SK-N-SH treated with all-trans-retinoic acid at 6 μM for 48 hours (cell line): ENCODE measurements around the gene COPS9.

Source experiments
- ATAC-seq: fragments of 200-7000 bp; cut with Tn5 transposase; 3 replicates; pipeline ENCODE4 v1.9.1; 2020; ENCODE audit warnings: mild to moderate bottlenecking, moderate library complexity
- ARNTL ChIP-seq: fragments of 450-650 bp; formaldehyde crosslinking; IDR thresholded peaks from 2 replicates; pipeline ENCODE4 v1.5.0; 2020; ENCODE audit warnings: low read depth, mild to moderate bottlenecking, moderate library complexity, borderline replicate concordance
- BACH2 ChIP-seq: fragments of 250-450 bp; sonication (Bioruptor Pico); IDR thresholded peaks from 2 replicates; pipeline ENCODE4 v1.9.0; 2021; ENCODE audit warnings: mild to moderate bottlenecking, borderline replicate concordance
- CSDC2 ChIP-seq: fragments of 250-450 bp; sonication (Bioruptor Pico); IDR thresholded peaks from 2 replicates; pipeline ENCODE4 v1.5.0; 2020; ENCODE audit warnings: mild to moderate bottlenecking, moderate library complexity
- ESRRG ChIP-seq: fragments of 250-450 bp; sonication (Bioruptor Pico); IDR thresholded peaks from 2 replicates; pipeline ENCODE4 v1.6.1; 2021; ENCODE audit warnings: mild to moderate bottlenecking
- GLIS3 ChIP-seq: fragments of 250-450 bp; sonication (Bioruptor Pico); IDR thresholded peaks from 2 replicates; pipeline ENCODE4 v1.5.0; 2020; ENCODE audit warnings: mild to moderate bottlenecking, moderate library complexity
- ISL1 ChIP-seq: fragments of 250-450 bp; sonication (Bioruptor Pico); IDR thresholded peaks from 2 replicates; pipeline ENCODE4 v2.1.2; 2022; ENCODE audit warnings: mild to moderate bottlenecking, moderate library complexity
- OSR1 ChIP-seq: fragments of 250-450 bp; sonication (Bioruptor Pico); IDR thresholded peaks from 2 replicates; pipeline ENCODE4 v1.8.0; 2022; ENCODE audit warnings: moderate library complexity, mild to moderate bottlenecking, inconsistent platforms
- PPARA ChIP-seq: fragments of 250-450 bp; sonication (Bioruptor Pico); IDR thresholded peaks from 2 replicates; pipeline ENCODE4 v1.5.0; 2020; ENCODE audit warnings: mild to moderate bottlenecking, borderline replicate concordance
- RARB ChIP-seq: fragments of 250-450 bp; sonication (Bioruptor Pico); IDR thresholded peaks from 2 replicates; pipeline ENCODE4 v1.8.0; 2021; ENCODE audit warnings: mild to moderate bottlenecking, moderate library complexity
- SNAI2 ChIP-seq: fragments of 250-450 bp; sonication (Bioruptor Pico); IDR thresholded peaks from 2 replicates; pipeline ENCODE4 v1.5.0; 2020; ENCODE audit warnings: mild to moderate bottlenecking, moderate library complexity
- TCF4 ChIP-seq: fragments of 250-450 bp; sonication (Bioruptor Pico); IDR thresholded peaks from 2 replicates; pipeline ENCODE4 v1.8.0; 2021; ENCODE audit warnings: mild to moderate bottlenecking, moderate library complexity, borderline replicate concordance
- TOX ChIP-seq: fragments of 250-450 bp; sonication (Bioruptor Pico); IDR thresholded peaks from 2 replicates; pipeline ENCODE4 v1.8.0; 2021; ENCODE audit warnings: mild to moderate bottlenecking, moderate library complexity, borderline replicate concordance
- ZC3H10 ChIP-seq: fragments of 250-450 bp; sonication (Bioruptor Pico); IDR thresholded peaks from 2 replicates; pipeline ENCODE4 v1.5.1; 2021; ENCODE audit warnings: mild to moderate bottlenecking, moderate library complexity
- ZFP3 ChIP-seq: fragments of 250-450 bp; sonication (Bioruptor Pico); IDR thresholded peaks from 2 replicates; pipeline ENCODE4 v1.5.0; 2020; ENCODE audit warnings: mild to moderate bottlenecking, moderate library complexity
- ZFP30 ChIP-seq: fragments of 450-650 bp; formaldehyde crosslinking; IDR thresholded peaks from 2 replicates; pipeline ENCODE4 v1.5.0; 2022; ENCODE audit warnings: mild to moderate bottlenecking, moderate library complexity
- ZNF565 ChIP-seq: fragments of 450-650 bp; formaldehyde crosslinking; conservative IDR thresholded peaks from 2 replicates; pipeline ENCODE4 v1.5.0; 2020; ENCODE audit warnings: low read depth, mild to moderate bottlenecking, moderate library complexity
- ZNF70 ChIP-seq: fragments of 450-650 bp; formaldehyde crosslinking; IDR thresholded peaks from 2 replicates; pipeline ENCODE4 v1.5.0; 2020; ENCODE audit warnings: mild to moderate bottlenecking, moderate library complexity
- ZNF8 ChIP-seq: fragments of 450-650 bp; formaldehyde crosslinking; IDR thresholded peaks from 2 replicates; pipeline ENCODE4 v1.5.0; 2020; ENCODE audit warnings: mild to moderate bottlenecking, moderate library complexity
- TF ChIP-seq, protein P1 (sequence below): fragments of 250-450 bp; sonication (Bioruptor Pico); IDR thresholded peaks from 2 replicates; pipeline ENCODE4 v1.8.0; 2020; ENCODE audit warnings: mild to moderate bottlenecking, moderate library complexity, borderline replicate concordance
- TF ChIP-seq, protein P2 (sequence below): fragments of 250-450 bp; sonication (Bioruptor Pico); IDR thresholded peaks from 2 replicates; pipeline ENCODE4 v1.8.0; 2021; ENCODE audit warnings: low read depth, mild to moderate bottlenecking, moderate library complexity, borderline replicate concordance
- TF ChIP-seq, protein P3 (sequence below): fragments of 250-450 bp; sonication (Bioruptor Pico); IDR thresholded peaks from 2 replicates; pipeline ENCODE4 v1.5.1; 2021; ENCODE audit warnings: mild to moderate bottlenecking, moderate library complexity
- TF ChIP-seq, protein P4 (sequence below): fragments of 250-450 bp; sonication (Bioruptor Pico); IDR thresholded peaks from 2 replicates; pipeline ENCODE4 v1.5.0; 2020; ENCODE audit warnings: mild to moderate bottlenecking, moderate library complexity
- TF ChIP-seq, protein P5 (sequence below): fragments of 250-450 bp; sonication (Bioruptor Pico); IDR thresholded peaks from 2 replicates; pipeline ENCODE4 v1.5.1; 2020; ENCODE audit warnings: low read depth, mild to moderate bottlenecking, moderate library complexity

The COPS9 gene

DNA sequence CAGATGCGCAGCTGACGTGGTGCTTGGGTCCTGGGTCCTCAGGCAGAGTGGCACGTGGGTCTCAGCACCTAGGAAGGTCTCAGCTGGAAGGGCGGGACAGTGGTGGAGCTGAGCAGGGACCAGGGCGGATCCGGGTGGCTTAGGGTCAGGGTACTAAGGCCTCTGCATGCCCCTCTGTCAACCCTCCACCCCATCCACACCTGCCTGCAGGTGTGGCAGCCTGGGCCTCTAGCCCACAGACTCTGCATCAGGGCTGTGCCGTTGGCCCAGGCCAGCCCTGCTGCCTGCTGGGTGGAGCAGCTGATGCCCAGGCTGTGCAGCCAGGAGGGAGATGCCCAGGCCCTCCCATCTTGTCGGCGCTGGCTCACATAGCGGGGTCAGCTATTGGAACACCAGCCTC, 28.9 kb upstream of the COPS9 start:
- no peak for ATAC-seq
- TF ChIP-seq, protein P1, sequence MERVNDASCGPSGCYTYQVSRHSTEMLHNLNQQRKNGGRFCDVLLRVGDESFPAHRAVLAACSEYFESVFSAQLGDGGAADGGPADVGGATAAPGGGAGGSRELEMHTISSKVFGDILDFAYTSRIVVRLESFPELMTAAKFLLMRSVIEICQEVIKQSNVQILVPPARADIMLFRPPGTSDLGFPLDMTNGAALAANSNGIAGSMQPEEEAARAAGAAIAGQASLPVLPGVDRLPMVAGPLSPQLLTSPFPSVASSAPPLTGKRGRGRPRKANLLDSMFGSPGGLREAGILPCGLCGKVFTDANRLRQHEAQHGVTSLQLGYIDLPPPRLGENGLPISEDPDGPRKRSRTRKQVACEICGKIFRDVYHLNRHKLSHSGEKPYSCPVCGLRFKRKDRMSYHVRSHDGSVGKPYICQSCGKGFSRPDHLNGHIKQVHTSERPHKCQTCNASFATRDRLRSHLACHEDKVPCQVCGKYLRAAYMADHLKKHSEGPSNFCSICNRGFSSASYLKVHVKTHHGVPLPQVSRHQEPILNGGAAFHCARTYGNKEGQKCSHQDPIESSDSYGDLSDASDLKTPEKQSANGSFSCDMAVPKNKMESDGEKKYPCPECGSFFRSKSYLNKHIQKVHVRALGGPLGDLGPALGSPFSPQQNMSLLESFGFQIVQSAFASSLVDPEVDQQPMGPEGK = no peak
- TF ChIP-seq TOX (CRISPR knock-in tag) (no peak), TCF4 (no peak), ZFP30 (CRISPR knock-in tag) (no peak), ZNF565 (CRISPR knock-in tag) (no peak), ZC3H10 (no peak), CSDC2 (CRISPR knock-in tag) (no peak), ZFP3 (no peak), ISL1 (CRISPR knock-in tag) (no peak), SNAI2 (CRISPR knock-in tag) (no peak), RARB (CRISPR knock-in tag) (no peak), ZNF8 (no peak), ZNF70 (CRISPR knock-in tag) (no peak), OSR1 (CRISPR knock-in tag) (no peak), ARNTL (CRISPR knock-in tag) (no peak)
- TF ChIP-seq, protein P2, sequence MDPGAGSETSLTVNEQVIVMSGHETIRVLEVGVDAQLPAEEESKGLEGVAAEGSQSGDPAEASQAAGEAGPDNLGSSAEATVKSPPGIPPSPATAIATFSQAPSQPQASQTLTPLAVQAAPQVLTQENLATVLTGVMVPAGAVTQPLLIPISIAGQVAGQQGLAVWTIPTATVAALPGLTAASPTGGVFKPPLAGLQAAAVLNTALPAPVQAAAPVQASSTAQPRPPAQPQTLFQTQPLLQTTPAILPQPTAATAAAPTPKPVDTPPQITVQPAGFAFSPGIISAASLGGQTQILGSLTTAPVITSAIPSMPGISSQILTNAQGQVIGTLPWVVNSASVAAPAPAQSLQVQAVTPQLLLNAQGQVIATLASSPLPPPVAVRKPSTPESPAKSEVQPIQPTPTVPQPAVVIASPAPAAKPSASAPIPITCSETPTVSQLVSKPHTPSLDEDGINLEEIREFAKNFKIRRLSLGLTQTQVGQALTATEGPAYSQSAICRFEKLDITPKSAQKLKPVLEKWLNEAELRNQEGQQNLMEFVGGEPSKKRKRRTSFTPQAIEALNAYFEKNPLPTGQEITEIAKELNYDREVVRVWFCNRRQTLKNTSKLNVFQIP (CRISPR knock-in tag) = no peak
- TF ChIP-seq, protein P3, sequence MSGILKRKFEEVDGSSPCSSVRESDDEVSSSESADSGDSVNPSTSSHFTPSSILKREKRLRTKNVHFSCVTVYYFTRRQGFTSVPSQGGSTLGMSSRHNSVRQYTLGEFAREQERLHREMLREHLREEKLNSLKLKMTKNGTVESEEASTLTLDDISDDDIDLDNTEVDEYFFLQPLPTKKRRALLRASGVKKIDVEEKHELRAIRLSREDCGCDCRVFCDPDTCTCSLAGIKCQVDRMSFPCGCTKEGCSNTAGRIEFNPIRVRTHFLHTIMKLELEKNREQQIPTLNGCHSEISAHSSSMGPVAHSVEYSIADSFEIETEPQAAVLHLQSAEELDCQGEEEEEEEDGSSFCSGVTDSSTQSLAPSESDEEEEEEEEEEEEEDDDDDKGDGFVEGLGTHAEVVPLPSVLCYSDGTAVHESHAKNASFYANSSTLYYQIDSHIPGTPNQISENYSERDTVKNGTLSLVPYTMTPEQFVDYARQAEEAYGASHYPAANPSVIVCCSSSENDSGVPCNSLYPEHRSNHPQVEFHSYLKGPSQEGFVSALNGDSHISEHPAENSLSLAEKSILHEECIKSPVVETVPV (CRISPR knock-in tag) = no peak
- TF ChIP-seq, protein P4, sequence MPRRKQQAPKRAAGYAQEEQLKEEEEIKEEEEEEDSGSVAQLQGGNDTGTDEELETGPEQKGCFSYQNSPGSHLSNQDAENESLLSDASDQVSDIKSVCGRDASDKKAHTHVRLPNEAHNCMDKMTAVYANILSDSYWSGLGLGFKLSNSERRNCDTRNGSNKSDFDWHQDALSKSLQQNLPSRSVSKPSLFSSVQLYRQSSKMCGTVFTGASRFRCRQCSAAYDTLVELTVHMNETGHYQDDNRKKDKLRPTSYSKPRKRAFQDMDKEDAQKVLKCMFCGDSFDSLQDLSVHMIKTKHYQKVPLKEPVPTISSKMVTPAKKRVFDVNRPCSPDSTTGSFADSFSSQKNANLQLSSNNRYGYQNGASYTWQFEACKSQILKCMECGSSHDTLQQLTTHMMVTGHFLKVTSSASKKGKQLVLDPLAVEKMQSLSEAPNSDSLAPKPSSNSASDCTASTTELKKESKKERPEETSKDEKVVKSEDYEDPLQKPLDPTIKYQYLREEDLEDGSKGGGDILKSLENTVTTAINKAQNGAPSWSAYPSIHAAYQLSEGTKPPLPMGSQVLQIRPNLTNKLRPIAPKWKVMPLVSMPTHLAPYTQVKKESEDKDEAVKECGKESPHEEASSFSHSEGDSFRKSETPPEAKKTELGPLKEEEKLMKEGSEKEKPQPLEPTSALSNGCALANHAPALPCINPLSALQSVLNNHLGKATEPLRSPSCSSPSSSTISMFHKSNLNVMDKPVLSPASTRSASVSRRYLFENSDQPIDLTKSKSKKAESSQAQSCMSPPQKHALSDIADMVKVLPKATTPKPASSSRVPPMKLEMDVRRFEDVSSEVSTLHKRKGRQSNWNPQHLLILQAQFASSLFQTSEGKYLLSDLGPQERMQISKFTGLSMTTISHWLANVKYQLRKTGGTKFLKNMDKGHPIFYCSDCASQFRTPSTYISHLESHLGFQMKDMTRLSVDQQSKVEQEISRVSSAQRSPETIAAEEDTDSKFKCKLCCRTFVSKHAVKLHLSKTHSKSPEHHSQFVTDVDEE (CRISPR knock-in tag) = no peak
- TF ChIP-seq, protein P5, sequence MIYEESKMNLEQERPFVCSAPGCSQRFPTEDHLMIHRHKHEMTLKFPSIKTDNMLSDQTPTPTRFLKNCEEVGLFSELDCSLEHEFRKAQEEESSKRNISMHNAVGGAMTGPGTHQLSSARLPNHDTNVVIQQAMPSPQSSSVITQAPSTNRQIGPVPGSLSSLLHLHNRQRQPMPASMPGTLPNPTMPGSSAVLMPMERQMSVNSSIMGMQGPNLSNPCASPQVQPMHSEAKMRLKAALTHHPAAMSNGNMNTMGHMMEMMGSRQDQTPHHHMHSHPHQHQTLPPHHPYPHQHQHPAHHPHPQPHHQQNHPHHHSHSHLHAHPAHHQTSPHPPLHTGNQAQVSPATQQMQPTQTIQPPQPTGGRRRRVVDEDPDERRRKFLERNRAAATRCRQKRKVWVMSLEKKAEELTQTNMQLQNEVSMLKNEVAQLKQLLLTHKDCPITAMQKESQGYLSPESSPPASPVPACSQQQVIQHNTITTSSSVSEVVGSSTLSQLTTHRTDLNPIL (CRISPR knock-in tag) = no peak

DNA sequence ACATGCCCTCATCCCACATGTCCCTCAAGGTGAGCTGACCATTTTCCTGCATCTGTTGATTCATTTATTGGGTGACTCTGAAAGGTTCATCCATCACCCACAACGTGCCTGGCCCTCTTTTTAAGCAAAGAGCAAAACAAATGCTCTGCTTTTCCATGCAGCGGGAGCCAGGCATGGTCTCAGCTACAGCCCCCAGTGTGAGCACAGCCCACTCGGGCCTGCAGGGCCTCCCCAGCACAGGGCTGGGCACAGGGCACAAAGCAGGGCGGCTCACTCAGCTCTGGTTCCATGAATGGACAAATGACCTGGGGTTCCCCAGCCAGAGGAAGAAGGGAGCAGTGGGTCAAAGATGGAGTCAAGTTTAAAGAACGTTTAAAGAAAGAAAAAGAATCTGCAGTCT, 28.5 kb upstream of the COPS9 start:
- no peak for TF ChIP-seq TOX (CRISPR knock-in tag)
- TF ChIP-seq BACH2 (CRISPR knock-in tag) = no peak
- no peak for TF ChIP-seq TCF4
- TF ChIP-seq GLIS3 (CRISPR knock-in tag) = no peak
- no peak for TF ChIP-seq ZC3H10
- no peak for TF ChIP-seq ZNF8
- TF ChIP-seq, protein P5 (CRISPR knock-in tag) = no peak
- no peak for TF ChIP-seq ESRRG
- TF ChIP-seq ZNF70 (CRISPR knock-in tag) = no peak
- no peak for TF ChIP-seq ZNF565 (CRISPR knock-in tag)
- TF ChIP-seq, protein P3 (CRISPR knock-in tag) = no peak
- TF ChIP-seq ZFP30 (CRISPR knock-in tag) = no peak
- TF ChIP-seq PPARA (CRISPR knock-in tag) = no peak
- TF ChIP-seq CSDC2 (CRISPR knock-in tag) = no peak
- TF ChIP-seq, protein P4 (CRISPR knock-in tag) = no peak
- no peak for TF ChIP-seq SNAI2 (CRISPR knock-in tag)

More for the DNA sequence above, 28.5 kb upstream of the COPS9 start:
- no peak for ATAC-seq
